Activated effector memory CD4-positive, alpha-beta T cell treated with Interleukin-2 at 50 U/mL for 16 hours (primary cell): ENCODE results near the gene VWA2.

ENCODE experiments used
- DNase-seq: peaks from one replicate; pipeline ENCODE4 v3.0.0-alpha.2; 2020

The VWA2 gene, protein sequence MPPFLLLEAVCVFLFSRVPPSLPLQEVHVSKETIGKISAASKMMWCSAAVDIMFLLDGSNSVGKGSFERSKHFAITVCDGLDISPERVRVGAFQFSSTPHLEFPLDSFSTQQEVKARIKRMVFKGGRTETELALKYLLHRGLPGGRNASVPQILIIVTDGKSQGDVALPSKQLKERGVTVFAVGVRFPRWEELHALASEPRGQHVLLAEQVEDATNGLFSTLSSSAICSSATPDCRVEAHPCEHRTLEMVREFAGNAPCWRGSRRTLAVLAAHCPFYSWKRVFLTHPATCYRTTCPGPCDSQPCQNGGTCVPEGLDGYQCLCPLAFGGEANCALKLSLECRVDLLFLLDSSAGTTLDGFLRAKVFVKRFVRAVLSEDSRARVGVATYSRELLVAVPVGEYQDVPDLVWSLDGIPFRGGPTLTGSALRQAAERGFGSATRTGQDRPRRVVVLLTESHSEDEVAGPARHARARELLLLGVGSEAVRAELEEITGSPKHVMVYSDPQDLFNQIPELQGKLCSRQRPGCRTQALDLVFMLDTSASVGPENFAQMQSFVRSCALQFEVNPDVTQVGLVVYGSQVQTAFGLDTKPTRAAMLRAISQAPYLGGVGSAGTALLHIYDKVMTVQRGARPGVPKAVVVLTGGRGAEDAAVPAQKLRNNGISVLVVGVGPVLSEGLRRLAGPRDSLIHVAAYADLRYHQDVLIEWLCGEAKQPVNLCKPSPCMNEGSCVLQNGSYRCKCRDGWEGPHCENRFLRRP

GRCh38 chr10:114239117-114239993 lies at the start of gene VWA2:
Gene VWA2 (plus strand): TSS chr10:114239254. CDS start chr10:114248714, 9,460 bp downstream.
- DNase-seq: no peak

GRCh38 chr10:114189700-114190099 lies 49.4 kb upstream of the VWA2 start:
- DNase-seq: no peak

- DNase-seq: no peak
Measured at GRCh38 chr10:114195079-114195478, 44.0 kb upstream of the VWA2 start.

- no peak for DNase-seq
Measured at GRCh38 chr10:114199239-114199638, 39.8 kb upstream of the VWA2 start.

GRCh38 chr10:114202812-114203211 lies 36.2 kb upstream of the VWA2 start:
- no peak for DNase-seq

DNA sequence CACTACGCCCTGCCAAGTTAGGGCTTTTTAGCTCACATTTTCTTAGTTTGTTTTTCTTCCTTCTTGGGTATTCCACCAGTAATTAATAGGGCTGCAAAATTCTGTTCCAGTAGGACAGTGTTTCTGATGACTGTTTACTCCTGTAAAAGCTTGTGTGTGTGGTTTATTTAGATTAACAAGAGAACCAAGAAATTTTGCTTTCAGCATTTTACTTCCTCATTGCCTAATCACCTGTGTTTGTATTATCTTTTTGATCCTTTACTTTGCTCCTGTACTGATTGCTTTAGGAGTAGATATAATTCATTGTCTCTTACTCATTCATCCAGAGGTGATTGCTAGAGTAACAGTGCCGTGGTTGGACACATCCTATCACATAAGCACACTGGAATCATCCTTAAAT lies 32.2 kb upstream of the VWA2 start:
- DNase-seq: no peak

- no peak for DNase-seq
Measured at GRCh38 chr10:114207349-114207748, 31.7 kb upstream of the VWA2 start.

- no peak for DNase-seq
Measured at GRCh38 chr10:114208351-114208750, 30.7 kb upstream of the VWA2 start.

GRCh38 chr10:114212153-114212552 lies 26.9 kb upstream of the VWA2 start:
- DNase-seq: no peak

DNA sequence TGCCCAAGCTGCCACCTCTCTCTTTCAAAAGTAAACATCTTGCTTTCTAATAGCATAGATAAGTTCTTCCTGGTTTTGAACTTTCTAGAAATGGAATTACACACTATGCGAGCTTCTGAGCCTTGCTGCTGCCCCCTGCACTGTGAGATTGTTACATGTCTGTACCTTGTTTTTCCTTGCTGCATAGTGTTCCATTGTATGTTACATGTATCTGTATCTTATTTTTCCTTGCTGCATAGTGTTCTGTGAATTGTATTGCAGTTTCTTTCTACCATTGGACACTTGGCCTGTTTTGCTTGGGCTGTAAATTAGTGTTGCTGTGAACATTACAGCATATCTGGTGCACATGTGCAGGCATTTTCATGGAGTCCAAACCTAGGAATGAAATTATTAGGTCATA lies 24.0 kb upstream of the VWA2 start:
- no peak for DNase-seq

- no peak for DNase-seq
Measured at GRCh38 chr10:114220281-114220680, 18.8 kb upstream of the VWA2 start.

DNA sequence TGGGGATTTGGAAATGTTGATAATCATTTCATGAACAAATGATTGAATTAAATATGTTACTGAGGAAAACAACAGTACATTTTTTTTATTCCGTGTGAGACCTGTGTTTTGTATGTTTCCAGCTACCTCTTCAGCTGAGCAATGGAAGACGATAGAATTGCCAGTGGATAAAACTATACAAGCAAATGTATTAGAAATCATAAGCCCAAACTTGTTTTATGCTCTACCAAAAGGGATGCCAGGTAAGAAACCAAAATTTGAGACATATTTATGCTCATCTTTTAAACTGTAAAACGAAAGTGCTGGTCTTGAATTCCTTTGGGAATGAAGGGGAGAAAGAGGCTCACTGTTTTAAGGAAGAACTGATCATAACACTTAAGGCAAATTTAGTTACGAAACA lies 17.8 kb upstream of the VWA2 start:
- no peak for DNase-seq

GRCh38 chr10:114223066-114223465 lies 16.0 kb upstream of the VWA2 start:
- DNase-seq: no peak

- no peak for DNase-seq
Measured at GRCh38 chr10:114228156-114228555, 10.9 kb upstream of the VWA2 start.

DNA sequence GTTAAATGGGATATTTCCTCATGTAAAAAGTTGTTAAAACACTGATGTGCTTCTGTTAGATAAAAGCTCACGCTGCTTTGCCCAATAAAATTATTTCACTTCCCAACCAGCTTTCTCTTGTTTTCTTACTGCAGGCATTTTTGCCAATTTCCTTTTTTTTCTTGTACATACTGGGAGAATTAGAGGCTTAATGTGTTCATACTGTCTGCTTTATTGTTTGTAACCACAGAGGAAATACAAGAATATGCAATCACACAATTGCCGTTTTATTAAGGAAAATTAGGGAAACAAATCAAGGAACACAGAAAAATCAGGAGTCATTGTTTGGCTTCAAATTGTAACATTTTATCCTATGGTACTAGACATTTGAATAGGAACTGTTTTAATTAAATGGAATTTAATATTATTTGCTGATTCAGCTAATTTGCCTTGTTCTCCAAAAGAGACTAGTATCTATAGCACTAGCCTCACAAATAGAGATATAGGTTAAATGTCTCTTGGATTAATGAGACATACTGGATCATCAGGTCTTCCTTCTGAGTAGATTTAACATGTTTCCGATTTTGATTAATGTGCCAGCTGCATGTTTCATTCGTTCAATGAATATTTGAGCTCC lies 6.4 kb upstream of the VWA2 start:
- no peak for DNase-seq

DNA sequence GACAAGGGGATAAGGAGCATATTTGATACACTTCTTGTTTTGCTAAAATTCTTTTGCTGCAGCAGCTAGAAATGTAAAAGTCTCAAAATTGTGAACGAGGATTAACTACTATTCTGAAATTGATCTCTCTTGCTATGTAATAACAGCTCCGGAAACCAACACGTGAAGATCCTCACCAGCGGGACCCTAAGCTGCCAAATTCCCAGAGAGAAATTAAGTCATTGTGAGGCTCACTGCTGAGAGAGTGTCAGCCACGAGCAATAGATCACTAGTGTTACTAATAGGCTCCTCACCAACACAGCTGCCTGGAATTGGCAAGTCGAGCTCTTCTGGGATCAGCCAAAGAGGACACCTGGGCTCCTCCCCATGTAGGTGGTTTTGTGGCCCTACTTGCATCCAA lies 5.6 kb upstream of the VWA2 start:
- DNase-seq: no peak

DNA sequence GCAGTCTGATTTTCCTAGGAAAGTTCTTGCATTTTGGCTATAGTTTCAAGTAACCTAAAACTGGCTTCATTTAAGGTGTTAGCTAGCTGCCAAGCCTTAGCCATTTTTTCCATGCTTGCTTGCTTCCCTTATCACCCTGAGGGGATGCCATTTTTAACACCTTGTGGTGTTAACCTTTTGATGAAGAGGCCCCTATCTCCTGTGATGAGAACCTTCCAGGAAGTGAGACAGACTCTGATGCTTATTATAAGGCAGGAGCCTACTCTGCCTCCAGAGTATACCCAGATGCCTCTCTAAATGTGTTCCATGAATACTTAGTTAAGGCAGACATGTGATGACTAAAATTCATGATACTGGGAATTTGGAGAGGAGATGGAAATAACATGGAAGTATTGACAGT lies 4.9 kb upstream of the VWA2 start:
- no peak for DNase-seq

DNA sequence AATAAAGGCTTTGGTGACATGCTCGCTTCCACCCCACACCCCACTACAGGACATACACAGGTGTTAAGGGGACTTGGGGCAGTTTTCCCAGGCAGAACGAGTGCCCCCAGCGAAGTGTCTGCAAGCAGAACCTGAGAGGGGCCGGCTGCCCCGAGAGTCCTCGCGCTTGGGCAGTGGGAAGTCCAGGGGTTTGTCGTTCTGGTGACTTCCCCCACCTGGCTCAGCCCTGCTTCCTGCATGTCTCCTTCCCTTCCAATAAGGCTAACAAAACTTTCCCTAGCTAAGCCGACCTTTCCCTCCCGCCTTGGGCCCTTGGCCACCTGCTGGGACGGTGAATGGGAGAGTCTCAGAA lies 916 bp downstream of the VWA2 start:
- DNase-seq: no peak

DNA sequence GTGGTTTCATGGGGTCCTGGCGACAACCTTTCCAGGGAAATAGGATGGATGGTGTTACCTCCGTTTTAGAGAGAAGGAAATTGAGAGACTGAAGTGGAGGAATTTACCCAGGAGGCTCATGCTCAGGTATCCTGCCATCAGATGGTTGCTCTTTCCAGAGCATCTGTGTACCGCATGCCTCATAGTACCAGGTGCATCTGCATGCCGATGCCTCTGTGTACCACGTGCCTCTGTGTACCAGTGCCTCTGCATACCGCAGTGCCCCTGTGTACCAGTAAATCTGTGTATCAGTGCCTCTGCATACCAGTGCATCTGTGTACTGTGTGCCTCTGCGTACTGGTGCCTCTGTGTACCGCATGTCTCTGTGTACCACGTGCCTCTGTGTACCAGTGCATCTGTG lies 3.2 kb downstream of the VWA2 start:
- no peak for DNase-seq

GRCh38 chr10:114243661-114244060 lies 4.6 kb downstream of the VWA2 start:
- no peak for DNase-seq

GRCh38 chr10:114244126-114244525 lies 5.1 kb downstream of the VWA2 start:
- DNase-seq: no peak

GRCh38 chr10:114245121-114245791 lies 6.2 kb downstream of the VWA2 start:
- no peak for DNase-seq
